ENCODE data around the gene DTYMK.

GRCh38 chr2:241633561-241633960, 53.1 kb downstream of the DTYMK start:
- TF ChIP-seq ZNF148 (tag by site-specific recombination; IDR thresholded peaks at IDR 0.05; ENCODE audit: borderline replicate concordance), result no peak
- no peak for TF ChIP-seq ZNF335 (tag by site-specific recombination; conservative IDR thresholded peaks at IDR 0.05)
- TF ChIP-seq ZNF423 (tag by site-specific recombination; IDR thresholded peaks at IDR 0.05), result no peak
- no peak for TF ChIP-seq ATF2 (tag by site-specific recombination; IDR thresholded peaks at IDR 0.05; ENCODE audit: low read depth)
- no peak for TF ChIP-seq SP2 (tag by site-specific recombination; IDR thresholded peaks at IDR 0.05)
- TF ChIP-seq CTCF (tag by site-specific recombination; IDR thresholded peaks at IDR 0.05), result no peak
- TF ChIP-seq ZNF621 (tag by site-specific recombination; IDR thresholded peaks at IDR 0.05), result no peak
- no peak for TF ChIP-seq YY1 (tag by site-specific recombination; IDR thresholded peaks at IDR 0.05)
- TF ChIP-seq ZBTB1 (tag by site-specific recombination; IDR thresholded peaks at IDR 0.05), result no peak
- TF ChIP-seq ZNF133 (tag by site-specific recombination; IDR thresholded peaks at IDR 0.05), result no peak
- no peak for TF ChIP-seq ZNF623 (tag by site-specific recombination; IDR thresholded peaks at IDR 0.05)
- TF ChIP-seq ZBTB8A (tag by site-specific recombination; IDR thresholded peaks at IDR 0.05), result no peak
- TF ChIP-seq ZNF518A (tag by site-specific recombination; conservative IDR thresholded peaks at IDR 0.05; ENCODE audit: low read depth), result no peak
- TF ChIP-seq IKZF3 (tag by site-specific recombination; IDR thresholded peaks at IDR 0.05), result no peak
